Measurements from ENCODE around the gene CDH20. TPM values are rescaled to one million over a fixed set of nuclear protein-coding genes. Genes with fewer than 3 reads are reported as not detected.

Gene CDH20
- polyA plus RNA-seq, 1 experiment, result 0.02 TPM

DNA sequence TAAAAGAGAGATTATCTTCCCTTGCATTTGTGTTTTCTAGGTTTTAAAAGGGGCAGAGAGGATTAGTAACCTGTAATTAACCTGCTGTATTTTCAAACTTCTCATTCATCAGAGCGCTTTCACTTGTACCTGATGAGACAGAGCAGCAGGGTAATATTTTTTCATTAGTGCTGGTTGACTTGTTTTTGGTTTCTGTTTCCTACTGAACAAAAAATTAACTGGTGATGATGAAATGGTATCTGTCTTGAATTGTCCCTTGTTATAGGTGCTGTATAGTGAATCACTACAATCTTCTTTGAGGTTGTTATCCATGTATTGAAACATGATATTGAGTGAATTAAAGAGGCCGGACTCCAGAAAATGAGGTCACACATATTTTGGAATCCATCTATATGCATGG, 37.9 kb downstream of the CDH20 start:
- Histone ChIP-seq H3K36me3 (ENCODE audit: control insufficient read depth, insufficient read depth, low read length) (no peaks in the 10 kb centered on the region), H3K27me3 (ENCODE audit: control insufficient read depth, insufficient read depth, low read length) (no peaks in the 10 kb centered on the region), H3K4me3 (ENCODE audit: low read depth, low read length) (no peak overlapping the region)
- TF ChIP-seq, protein P1, sequence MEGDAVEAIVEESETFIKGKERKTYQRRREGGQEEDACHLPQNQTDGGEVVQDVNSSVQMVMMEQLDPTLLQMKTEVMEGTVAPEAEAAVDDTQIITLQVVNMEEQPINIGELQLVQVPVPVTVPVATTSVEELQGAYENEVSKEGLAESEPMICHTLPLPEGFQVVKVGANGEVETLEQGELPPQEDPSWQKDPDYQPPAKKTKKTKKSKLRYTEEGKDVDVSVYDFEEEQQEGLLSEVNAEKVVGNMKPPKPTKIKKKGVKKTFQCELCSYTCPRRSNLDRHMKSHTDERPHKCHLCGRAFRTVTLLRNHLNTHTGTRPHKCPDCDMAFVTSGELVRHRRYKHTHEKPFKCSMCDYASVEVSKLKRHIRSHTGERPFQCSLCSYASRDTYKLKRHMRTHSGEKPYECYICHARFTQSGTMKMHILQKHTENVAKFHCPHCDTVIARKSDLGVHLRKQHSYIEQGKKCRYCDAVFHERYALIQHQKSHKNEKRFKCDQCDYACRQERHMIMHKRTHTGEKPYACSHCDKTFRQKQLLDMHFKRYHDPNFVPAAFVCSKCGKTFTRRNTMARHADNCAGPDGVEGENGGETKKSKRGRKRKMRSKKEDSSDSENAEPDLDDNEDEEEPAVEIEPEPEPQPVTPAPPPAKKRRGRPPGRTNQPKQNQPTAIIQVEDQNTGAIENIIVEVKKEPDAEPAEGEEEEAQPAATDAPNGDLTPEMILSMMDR (IDR thresholded peaks at IDR 0.05; ENCODE audit: insufficient read depth, low read depth, low read length), result no peak
- ChIA-PET POLR2A (no interaction called here), CTCF (no interaction called here)
- no peak for DNase-seq (ENCODE audit: low read depth)

- Histone ChIP-seq H3K4me3 (ENCODE audit: low read depth, low read length) (no peak overlapping the region), H3K27me3 (ENCODE audit: control insufficient read depth, insufficient read depth, low read length) (no peaks in the 10 kb centered on the region; the same call in 1 of the 2 replicates), H3K36me3 (ENCODE audit: control insufficient read depth, insufficient read depth, low read length) (no peaks in the 10 kb centered on the region)
- CTCF ChIA-PET, result interaction anchor here (0.6 kb wide), 1 partner anchor 124 kb away, joined by 3 read pairs; no protein-coding TSS in a partner anchor
- no peak for DNase-seq (ENCODE audit: low read depth)
- TF ChIP-seq, protein P1 (IDR thresholded peaks at IDR 0.05; ENCODE audit: insufficient read depth, low read depth, low read length), result no peak
- POLR2A ChIA-PET, result no interaction called here
Observed at GRCh38 chr18:61379827-61380226, 46.6 kb downstream of the CDH20 start.

GRCh38 chr18:61388010-61388409, 54.8 kb downstream of the CDH20 start:
- ChIA-PET POLR2A (no interaction called here), CTCF (no interaction called here)
- H3K27me3 ChIP-seq (ENCODE audit: control insufficient read depth, insufficient read depth, low read length), result no peaks in the 10 kb centered on the region; the same call in 1 of the 2 replicates
- no peak for DNase-seq (ENCODE audit: low read depth)
- no peaks in the 10 kb centered on the region for H3K36me3 ChIP-seq (ENCODE audit: control insufficient read depth, insufficient read depth, low read length)
- H3K4me3 ChIP-seq (ENCODE audit: low read depth, low read length), result no peak overlapping the region
- TF ChIP-seq, protein P1 (IDR thresholded peaks at IDR 0.05; ENCODE audit: insufficient read depth, low read depth, low read length), result no peak

DNA sequence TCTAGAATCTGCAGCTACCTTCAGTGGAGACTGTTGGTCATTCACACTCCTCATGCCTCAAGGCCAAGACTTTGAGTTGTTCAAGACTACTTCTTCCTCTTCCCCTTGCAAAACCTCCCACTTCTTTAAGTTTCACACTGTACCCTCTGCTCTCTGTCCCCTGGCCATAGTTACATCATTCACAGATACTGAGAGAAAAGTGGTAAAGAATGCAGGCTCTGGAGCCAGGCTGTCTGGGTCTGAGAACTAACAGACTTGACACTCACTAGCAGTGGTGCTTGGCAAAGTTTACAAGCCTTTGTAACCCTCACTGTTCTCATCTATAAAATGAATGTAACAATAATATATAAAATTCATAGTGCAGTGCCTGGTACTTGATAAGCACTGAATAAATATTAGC, 61.8 kb downstream of the CDH20 start:
- no peak for DNase-seq (ENCODE audit: low read depth)
- H3K27me3 ChIP-seq (ENCODE audit: control insufficient read depth, insufficient read depth, low read length), result no peaks in the 10 kb centered on the region
- no peak overlapping the region for H3K4me3 ChIP-seq (ENCODE audit: low read depth, low read length)
- POLR2A ChIA-PET, result no interaction called here
- TF ChIP-seq, protein P1 (IDR thresholded peaks at IDR 0.05; ENCODE audit: insufficient read depth, low read depth, low read length), result no peak
- CTCF ChIA-PET, result interaction anchor here (0.6 kb wide), 1 partner anchor 471 kb away, joined by 3 read pairs; no protein-coding TSS in a partner anchor
- H3K36me3 ChIP-seq (ENCODE audit: control insufficient read depth, insufficient read depth, low read length), result no peaks in the 10 kb centered on the region

DNA sequence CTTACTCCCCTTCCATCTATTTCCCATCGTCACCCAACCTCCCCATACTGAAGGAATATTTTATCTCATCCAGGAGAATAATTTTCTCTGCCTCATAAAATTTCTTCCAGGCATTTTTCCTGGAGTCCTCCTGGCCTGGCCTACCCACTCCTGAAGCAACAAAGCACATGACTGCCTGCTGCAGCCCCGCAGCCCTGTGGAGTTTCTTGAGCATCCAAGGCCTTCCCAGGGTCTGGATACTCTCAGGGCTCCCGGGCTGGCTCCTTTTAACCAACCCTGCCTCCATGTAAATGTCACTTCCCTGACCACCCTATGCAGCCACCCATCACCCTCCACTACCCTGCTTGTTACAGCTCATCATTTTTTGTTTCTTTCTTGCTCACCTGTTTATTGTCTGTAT, 64.0 kb downstream of the CDH20 start:
- Histone ChIP-seq H3K4me3 (ENCODE audit: low read depth, low read length) (no peak overlapping the region), H3K36me3 (ENCODE audit: control insufficient read depth, insufficient read depth, low read length) (no peaks in the 10 kb centered on the region), H3K27me3 (ENCODE audit: control insufficient read depth, insufficient read depth, low read length) (no peaks in the 10 kb centered on the region)
- ChIA-PET POLR2A (no interaction called here), CTCF (interaction anchor here (1.1 kb wide), 1 partner anchor 34 kb away, joined by 3 read pairs; no protein-coding TSS in a partner anchor)
- TF ChIP-seq, protein P1 (IDR thresholded peaks at IDR 0.05; ENCODE audit: insufficient read depth, low read depth, low read length), result no peak
- DNase-seq (ENCODE audit: low read depth), result no peak
